H1 (cell line): ENCODE data around the gene SMYD1. TPM values are rescaled to one million over a fixed set of nuclear protein-coding genes. Genes with fewer than 3 reads are reported as not detected.

Experiments
- BRCA1 ChIP-seq: IDR thresholded peaks from 2 replicates; pipeline ENCODE4 v1.6.1; 2012; ENCODE audit warnings: low read depth, low read length, improper control_type of control experiment
- CBX5 ChIP-seq: fragments of 300-800, 300-1000 bp; sonication (generic); IDR thresholded peaks from 2 replicates; pipeline ENCODE4 v1.7.1; 2016; ENCODE audit warnings: antibody characterized with exemption, low read length, low read depth
- CHD1 ChIP-seq: IDR thresholded peaks from 2 replicates; pipeline ENCODE4 v1.6.1; 2012; ENCODE audit warnings: low read depth, low read length, improper control_type of control experiment
- CHD2 ChIP-seq: IDR thresholded peaks from 2 replicates; pipeline ENCODE4 v1.6.1; 2012; ENCODE audit warnings: low read length, improper control_type of control experiment
- KDM1A ChIP-seq: fragments of 200-600, 300-600 bp; sonication (generic); IDR thresholded peaks from 2 replicates; pipeline ENCODE4 v1.7.1; 2016; ENCODE audit warnings: mild to moderate bottlenecking, low read length, borderline replicate concordance
- RFX5 ChIP-seq: IDR thresholded peaks from 2 replicates; pipeline ENCODE4 v1.6.1; 2011; ENCODE audit warnings: low read depth, low read length, improper control_type of control experiment, borderline replicate concordance
- YY1 ChIP-seq: IDR thresholded peaks from 2 replicates; pipeline ENCODE4 v1.6.1; 2011; ENCODE audit warnings: low read depth, mild to moderate bottlenecking, low read length
- polyA plus RNA-seq, 7 experiments: library from polyadenylated mRNA; depleted of rRNA in 3 of 7; stranded (reverse) in 5 of 7; unstranded in 2 of 7; fragments of >200 nt in 5 of 7; fragments of 200-250 nt in 2 of 7; gene quantifications; 1 replicate in 5 of 7; 2 replicates in 1 of 7; 4 replicates in 1 of 7; pipeline versions ENCODE4 v1.2.1 to v1.2.3, GENCODE V29; 2011 to 2013; ENCODE audit warnings: missing spikeins in 2 of 7, mixed read lengths in 2 of 7
- total RNA-seq: library from RNA; stranded (reverse); fragmentation: NEBNext Ultra II Directional; extraction: Animal tissue kit (Norgen Biotek cat#: 25700); gene quantifications from 2 replicates; pipeline ENCODE4 v1.2.1, GENCODE V29; 2021
- TF ChIP-seq, protein P1 (sequence below): IDR thresholded peaks from 2 replicates; pipeline ENCODE4 v1.6.1; 2012; ENCODE audit warnings: low read length, inconsistent platforms

Gene SMYD1
- total and polyA plus RNA-seq, 2 of the 8 experiments (the other 6 are each of a cell fraction or from before 2014, with no cell fraction given): 0.06 TPM; not detected in 1

DNA sequence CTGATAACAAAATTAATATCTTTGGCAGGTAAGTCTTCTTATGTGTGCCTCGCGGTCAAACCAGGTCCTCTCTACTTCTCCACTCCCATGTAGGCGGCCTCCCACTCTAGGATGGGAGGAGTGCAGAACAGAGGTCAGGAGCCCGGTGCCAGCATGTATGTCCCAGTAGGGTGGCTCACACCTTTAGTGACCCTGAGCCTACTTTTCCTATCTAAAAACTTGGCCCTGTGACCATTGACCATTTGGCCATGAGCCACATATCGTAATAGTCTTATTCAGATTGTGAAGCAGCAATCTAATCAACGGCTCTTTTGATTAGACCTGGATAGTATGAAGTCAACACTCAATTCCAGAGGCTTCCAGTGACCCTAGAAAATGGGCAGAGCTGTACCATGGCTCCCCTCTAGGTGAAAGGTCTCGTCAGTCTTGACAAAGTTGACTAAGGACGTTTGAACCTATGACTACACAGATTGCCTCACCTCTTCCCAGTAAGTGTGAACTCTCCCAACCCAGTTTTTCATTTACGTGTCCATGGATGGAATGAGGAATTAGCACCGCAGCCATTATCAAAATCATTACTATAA is 77.4 kb downstream of the SMYD1 start (continued):
- no peak for TF ChIP-seq CHD1
- no peak for TF ChIP-seq RFX5
- TF ChIP-seq YY1: no peak
- TF ChIP-seq BRCA1: no peak
- no peak for TF ChIP-seq KDM1A
- TF ChIP-seq CBX5: no peak
- no peak for TF ChIP-seq CHD2
- TF ChIP-seq, protein P1, sequence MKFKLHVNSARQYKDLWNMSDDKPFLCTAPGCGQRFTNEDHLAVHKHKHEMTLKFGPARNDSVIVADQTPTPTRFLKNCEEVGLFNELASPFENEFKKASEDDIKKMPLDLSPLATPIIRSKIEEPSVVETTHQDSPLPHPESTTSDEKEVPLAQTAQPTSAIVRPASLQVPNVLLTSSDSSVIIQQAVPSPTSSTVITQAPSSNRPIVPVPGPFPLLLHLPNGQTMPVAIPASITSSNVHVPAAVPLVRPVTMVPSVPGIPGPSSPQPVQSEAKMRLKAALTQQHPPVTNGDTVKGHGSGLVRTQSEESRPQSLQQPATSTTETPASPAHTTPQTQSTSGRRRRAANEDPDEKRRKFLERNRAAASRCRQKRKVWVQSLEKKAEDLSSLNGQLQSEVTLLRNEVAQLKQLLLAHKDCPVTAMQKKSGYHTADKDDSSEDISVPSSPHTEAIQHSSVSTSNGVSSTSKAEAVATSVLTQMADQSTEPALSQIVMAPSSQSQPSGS: no peak
